Astrocyte (in vitro differentiated cells and primary cell): ENCODE measurements around the gene ZNF121. TPM values are rescaled to one million over a fixed set of nuclear protein-coding genes. Genes with fewer than 3 reads are reported as not detected.

Experiments used
- DNase-seq: peaks from one replicate; pipeline ENCODE4 v3.0.0-alpha.2; 2010; ENCODE audit warnings: low read depth
- FAIRE-seq: peaks from 2 replicates; lab custom pipeline; 2011; peaks lifted over from hg19 to GRCh38; lab: Jason Lieb, UNC
- H2AFZ ChIP-seq: 2 replicates; pipeline ENCODE4 v1.6.0; 2012; ENCODE audit warnings: low read depth, low read length, inconsistent platforms
- H3K27ac ChIP-seq: 2 replicates; pipeline ENCODE4 v1.5.1; 2011; ENCODE audit warnings: low read depth, low read length, inconsistent platforms
- H3K27me3 ChIP-seq: 2 replicates; pipeline ENCODE4 v1.6.0; 2011; ENCODE audit warnings: low read length, inconsistent platforms; ENCODE audit not compliant: insufficient read depth
- H3K36me3 ChIP-seq: 2 replicates; pipeline ENCODE4 v1.5.1; 2011; ENCODE audit warnings: low read length, inconsistent platforms; ENCODE audit not compliant: insufficient read depth
- H3K4me1 ChIP-seq: 2 replicates; pipeline ENCODE4 v1.5.1; 2011; ENCODE audit warnings: low read length, inconsistent platforms; ENCODE audit not compliant: insufficient read depth
- H3K4me2 ChIP-seq: 2 replicates; pipeline ENCODE4 v1.6.0; 2012; ENCODE audit warnings: low read length, inconsistent platforms
- H3K4me3 ChIP-seq: 2 replicates; pipeline ENCODE4 v1.5.1; 2011; ENCODE audit warnings: low read depth, mild to moderate bottlenecking, low read length, inconsistent platforms; ENCODE audit not compliant: insufficient read depth
- H3K79me2 ChIP-seq: 2 replicates; pipeline ENCODE4 v1.6.0; 2012; ENCODE audit warnings: mild to moderate bottlenecking, low read length, inconsistent platforms; ENCODE audit not compliant: insufficient read depth
- H3K9ac ChIP-seq: 2 replicates; pipeline ENCODE4 v1.6.0; 2012; ENCODE audit warnings: mild to moderate bottlenecking, low read length, inconsistent platforms
- H3K9me3 ChIP-seq: 2 replicates; pipeline ENCODE4 v1.5.1; 2012; ENCODE audit warnings: low read depth, mild to moderate bottlenecking, low read length, inconsistent platforms; ENCODE audit not compliant: insufficient read depth
- H4K20me1 ChIP-seq: 2 replicates; pipeline ENCODE4 v1.6.0; 2012; ENCODE audit warnings: low read length, inconsistent platforms; ENCODE audit not compliant: insufficient read depth
- H3K27ac Mint-ChIP-seq: one replicate; pipeline ENCODE4 v1.8.0; 2021; ENCODE audit warnings: mild to moderate bottlenecking, mixed read lengths; ENCODE audit not compliant: unreplicated experiment
- H3K27me3 Mint-ChIP-seq: one replicate; pipeline ENCODE4 v1.8.0; 2021; ENCODE audit warnings: low read depth, mixed read lengths; ENCODE audit not compliant: unreplicated experiment
- H3K36me3 Mint-ChIP-seq: one replicate; pipeline ENCODE4 v1.8.0; 2021; ENCODE audit warnings: low read depth, mixed read lengths; ENCODE audit not compliant: unreplicated experiment
- H3K4me1 Mint-ChIP-seq: one replicate; pipeline ENCODE4 v1.8.0; 2021; ENCODE audit warnings: low read depth, mixed read lengths; ENCODE audit not compliant: unreplicated experiment
- H3K4me3 Mint-ChIP-seq: one replicate; pipeline ENCODE4 v1.8.0; 2021; ENCODE audit warnings: mild to moderate bottlenecking, moderate library complexity, mixed read lengths; ENCODE audit not compliant: unreplicated experiment
- H3K9me3 Mint-ChIP-seq: one replicate; pipeline ENCODE4 v1.8.0; 2021; ENCODE audit warnings: mild to moderate bottlenecking, mixed read lengths; ENCODE audit not compliant: unreplicated experiment
- EZH2 ChIP-seq: IDR thresholded peaks from 2 replicates; pipeline ENCODE4 v1.6.1; 2012; ENCODE audit warnings: mild to moderate bottlenecking, low read length, inconsistent platforms; ENCODE audit not compliant: insufficient read depth
- total RNA-seq: library from RNA; stranded (reverse); gene quantifications from 2 replicates; pipeline ENCODE4 v1.2.1, GENCODE V29; 2021
- TF ChIP-seq, protein P1 (sequence below): IDR thresholded peaks from 2 replicates; pipeline ENCODE4 v1.5.1; 2011; ENCODE audit warnings: low read depth, mild to moderate bottlenecking, inconsistent platforms, low read length, moderate library complexity; ENCODE audit not compliant: insufficient read depth

ZNF121 gene
- total RNA-seq, 1 donor from 2014 or later = 72.6 TPM

DNA sequence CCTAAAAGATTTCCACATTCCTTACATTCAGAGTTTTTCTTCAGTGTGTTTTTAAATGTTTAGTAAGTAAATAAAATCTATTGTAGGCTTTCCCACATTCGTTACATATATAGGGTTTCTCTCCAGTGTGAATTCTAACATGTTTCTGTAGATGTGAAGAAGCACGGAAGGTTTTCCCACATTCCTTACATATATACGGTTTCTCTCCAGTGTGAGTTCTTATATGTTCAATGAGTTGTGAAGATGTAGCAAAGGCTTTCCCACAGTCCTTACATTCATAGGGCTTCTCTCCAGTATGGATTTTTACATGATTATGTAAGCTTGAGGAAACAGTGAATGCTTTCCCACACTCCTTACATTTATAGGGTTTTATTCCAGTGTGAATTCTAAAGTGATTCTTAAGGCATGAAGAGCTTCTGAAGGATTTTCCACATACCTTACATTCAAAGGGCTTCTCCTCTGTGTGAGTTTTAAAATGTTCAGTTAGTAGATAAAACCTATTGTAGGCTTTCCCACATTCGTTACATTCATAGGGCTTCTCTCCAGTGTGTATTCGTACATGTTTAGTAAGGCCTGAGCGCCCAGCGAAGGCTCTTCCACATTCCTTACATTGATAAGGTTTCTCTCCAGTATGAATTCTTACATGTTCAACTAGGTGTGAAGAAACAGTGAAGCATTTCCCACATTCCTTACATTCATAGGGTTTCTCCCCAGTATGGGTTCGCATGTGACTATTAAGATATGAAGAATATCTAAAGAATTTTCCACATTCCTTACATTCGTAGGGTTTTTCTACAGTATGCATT, 18.2 kb downstream of the ZNF121 start:
- no peak overlapping the region for H3K4me3 Mint-ChIP-seq

DNA sequence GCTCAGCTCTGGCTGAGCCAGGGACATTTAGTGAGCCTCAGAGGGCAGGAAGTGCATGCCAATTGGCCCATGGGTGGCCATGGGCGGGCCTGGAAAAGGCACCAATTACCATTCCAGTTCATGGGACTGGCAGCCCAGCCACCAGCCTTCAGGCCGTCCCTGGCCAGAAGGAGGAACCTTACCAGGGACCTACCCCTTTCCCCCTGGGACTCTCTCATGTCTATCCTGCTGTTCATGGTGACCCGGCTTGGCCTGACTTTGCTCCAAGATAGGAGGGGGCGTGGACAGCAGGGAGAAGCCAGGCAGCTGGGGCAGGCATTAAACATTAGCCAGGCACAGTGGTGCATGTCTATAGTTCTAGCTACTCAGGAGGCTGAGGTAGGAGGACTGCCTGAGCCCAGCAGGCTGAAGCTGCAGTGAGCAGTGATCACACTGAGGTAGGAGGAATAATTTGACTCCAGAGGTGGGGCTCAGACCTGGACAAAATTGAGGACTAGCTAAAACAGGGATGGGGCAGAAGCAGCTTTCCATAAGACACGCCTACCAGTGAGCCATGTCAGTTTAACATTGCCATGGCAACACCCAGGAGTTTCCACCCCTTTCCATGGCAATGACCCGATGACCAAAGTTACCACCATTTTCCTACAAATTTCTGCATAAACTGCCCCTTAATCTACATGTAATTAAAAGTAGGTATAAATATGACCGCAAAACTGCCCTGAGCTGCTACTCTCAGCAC, 31.6 kb downstream of the ZNF121 start:
- no peak overlapping the region for H3K4me3 ChIP-seq
- H4K20me1 ChIP-seq = no peaks in the 10 kb centered on the region
- no peak overlapping the region for H3K27ac Mint-ChIP-seq
- no peak overlapping the region for H3K4me2 ChIP-seq
- H3K4me1 Mint-ChIP-seq = no peaks in the 10 kb centered on the region
- FAIRE-seq (no peak), DNase-seq (no peak)
- no peak overlapping the region for H3K9ac ChIP-seq
- no peaks in the 10 kb centered on the region for H3K36me3 ChIP-seq
- H3K9me3 Mint-ChIP-seq = peaks cover 11% of the 10 kb centered on the region
- peaks cover 19% of the 10 kb centered on the region for H3K36me3 Mint-ChIP-seq
- no peak overlapping the region for H3K4me3 Mint-ChIP-seq
- no peaks in the 10 kb centered on the region for H3K27me3 ChIP-seq
- no peaks in the 10 kb centered on the region for H3K4me1 ChIP-seq
- no peak overlapping the region for H2AFZ ChIP-seq
- no peak overlapping the region for H3K27ac ChIP-seq
- no peak for TF ChIP-seq EZH2
- TF ChIP-seq, protein P1, sequence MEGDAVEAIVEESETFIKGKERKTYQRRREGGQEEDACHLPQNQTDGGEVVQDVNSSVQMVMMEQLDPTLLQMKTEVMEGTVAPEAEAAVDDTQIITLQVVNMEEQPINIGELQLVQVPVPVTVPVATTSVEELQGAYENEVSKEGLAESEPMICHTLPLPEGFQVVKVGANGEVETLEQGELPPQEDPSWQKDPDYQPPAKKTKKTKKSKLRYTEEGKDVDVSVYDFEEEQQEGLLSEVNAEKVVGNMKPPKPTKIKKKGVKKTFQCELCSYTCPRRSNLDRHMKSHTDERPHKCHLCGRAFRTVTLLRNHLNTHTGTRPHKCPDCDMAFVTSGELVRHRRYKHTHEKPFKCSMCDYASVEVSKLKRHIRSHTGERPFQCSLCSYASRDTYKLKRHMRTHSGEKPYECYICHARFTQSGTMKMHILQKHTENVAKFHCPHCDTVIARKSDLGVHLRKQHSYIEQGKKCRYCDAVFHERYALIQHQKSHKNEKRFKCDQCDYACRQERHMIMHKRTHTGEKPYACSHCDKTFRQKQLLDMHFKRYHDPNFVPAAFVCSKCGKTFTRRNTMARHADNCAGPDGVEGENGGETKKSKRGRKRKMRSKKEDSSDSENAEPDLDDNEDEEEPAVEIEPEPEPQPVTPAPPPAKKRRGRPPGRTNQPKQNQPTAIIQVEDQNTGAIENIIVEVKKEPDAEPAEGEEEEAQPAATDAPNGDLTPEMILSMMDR = no peak
- H3K27me3 Mint-ChIP-seq = no peaks in the 10 kb centered on the region
- no peaks in the 10 kb centered on the region for H3K79me2 ChIP-seq
- H3K9me3 ChIP-seq = peaks cover 7% of the 10 kb centered on the region

More for the DNA sequence above, 18.2 kb downstream of the ZNF121 start:
- H2AFZ ChIP-seq = no peak overlapping the region
- Mint-ChIP-seq H3K4me1 (no peaks in the 10 kb centered on the region), H3K27ac (peak overlapping the region; percentile 8), H3K9me3 (peaks cover 77% of the 10 kb centered on the region), H3K27me3 (no peaks in the 10 kb centered on the region), H3K36me3 (peaks cover 82% of the 10 kb centered on the region)
- peaks cover 69% of the 10 kb centered on the region for H3K9me3 ChIP-seq
- DNase-seq = peak; percentile 26
- no peak overlapping the region for H3K4me2 ChIP-seq
- FAIRE-seq = no peak
- H3K79me2 ChIP-seq = peaks cover 66% of the 10 kb centered on the region
- no peak overlapping the region for H3K9ac ChIP-seq
- peaks cover 25% of the 10 kb centered on the region for H4K20me1 ChIP-seq
- no peak for TF ChIP-seq EZH2
- TF ChIP-seq, protein P1 = no peak
- peaks cover 62% of the 10 kb centered on the region for H3K36me3 ChIP-seq
- H3K4me3 ChIP-seq = no peak overlapping the region
- no peaks in the 10 kb centered on the region for H3K27me3 ChIP-seq
- H3K4me1 ChIP-seq = no peaks in the 10 kb centered on the region
- H3K27ac ChIP-seq = no peak overlapping the region
